ENCODE results near the gene ZNF862.
"Not testable (repeated sequence)": the region's sequence is repeated elsewhere in the genome, so short reads cannot be mapped to it uniquely, and the experiment has no call there.

ZNF862 gene

DNA sequence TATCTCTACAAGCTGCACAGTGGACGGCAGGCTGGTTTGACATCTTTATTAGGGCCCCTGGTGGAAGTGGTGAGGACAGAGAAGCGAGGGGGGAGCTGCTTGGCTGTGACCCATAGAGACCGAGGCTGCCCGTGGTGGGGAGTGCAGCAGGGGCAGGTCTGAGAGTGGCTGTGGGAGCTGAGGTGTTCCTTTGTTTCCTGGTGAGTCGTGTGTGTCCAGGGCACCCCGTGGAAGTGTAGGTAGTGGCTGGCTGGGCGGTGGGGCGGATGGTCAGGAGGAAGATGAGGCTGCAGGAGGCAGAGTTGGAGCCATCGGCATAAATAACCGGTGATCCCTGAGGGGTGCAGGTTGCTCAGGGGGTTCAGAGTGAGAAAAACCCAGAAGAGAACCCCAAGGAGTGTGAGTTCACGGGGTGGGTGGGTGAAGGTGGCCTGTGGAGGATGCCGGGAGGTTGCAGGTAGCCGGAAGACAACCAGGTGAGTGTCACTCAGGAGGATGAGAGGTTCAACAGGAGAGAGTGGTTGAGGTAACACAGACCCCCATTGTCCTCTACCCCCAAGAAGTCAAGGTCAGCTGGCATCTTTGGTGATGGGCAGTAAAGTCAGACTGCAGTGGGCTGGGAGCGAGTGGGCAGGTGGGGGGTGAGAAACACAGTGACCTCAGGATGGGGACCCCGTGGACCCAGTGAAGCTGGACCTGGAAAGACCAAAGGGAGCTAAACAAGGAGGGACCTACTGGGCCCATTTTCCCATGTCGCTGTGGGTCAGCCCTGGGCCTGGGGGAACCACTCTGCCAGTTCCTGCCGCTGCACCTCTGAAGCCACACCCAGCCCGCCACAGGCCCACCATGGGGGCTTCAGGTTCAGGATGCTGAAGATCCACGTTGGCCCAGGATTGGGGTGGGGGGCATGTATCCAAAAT, 43.4 kb downstream of the ZNF862 start:
- no peak for DNase-seq (ENCODE audit: low read depth)

GRCh38 chr7:149882248-149883047, 44.3 kb downstream of the ZNF862 start:
- no peak for DNase-seq (ENCODE audit: low read depth)

DNA sequence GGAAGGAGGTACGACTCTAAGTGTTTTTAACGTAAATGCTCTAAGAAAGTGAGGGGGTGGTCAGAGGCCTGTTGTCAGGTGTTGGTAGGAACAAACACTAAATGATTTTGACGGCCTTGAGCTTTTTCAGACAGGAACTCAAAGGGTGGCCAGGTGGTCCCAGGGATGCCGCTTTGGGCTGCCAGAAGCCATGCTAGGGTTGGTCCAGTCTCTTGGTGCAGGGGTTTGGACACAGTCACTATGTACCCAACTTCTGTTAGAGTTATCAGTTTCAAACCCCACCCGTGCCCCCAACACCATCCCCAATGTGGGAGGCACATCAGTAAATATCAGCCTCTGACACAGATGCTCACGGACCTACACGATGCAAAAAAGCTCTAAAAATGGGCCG, 44.9 kb downstream of the ZNF862 start:
- no peak for DNase-seq (ENCODE audit: low read depth)

GRCh38 chr7:149883452-149883861, 45.3 kb downstream of the ZNF862 start:
- DNase-seq (ENCODE audit: low read depth), result no peak

GRCh38 chr7:149884016-149884415, 45.8 kb downstream of the ZNF862 start:
- DNase-seq (ENCODE audit: low read depth), result no peak

DNA sequence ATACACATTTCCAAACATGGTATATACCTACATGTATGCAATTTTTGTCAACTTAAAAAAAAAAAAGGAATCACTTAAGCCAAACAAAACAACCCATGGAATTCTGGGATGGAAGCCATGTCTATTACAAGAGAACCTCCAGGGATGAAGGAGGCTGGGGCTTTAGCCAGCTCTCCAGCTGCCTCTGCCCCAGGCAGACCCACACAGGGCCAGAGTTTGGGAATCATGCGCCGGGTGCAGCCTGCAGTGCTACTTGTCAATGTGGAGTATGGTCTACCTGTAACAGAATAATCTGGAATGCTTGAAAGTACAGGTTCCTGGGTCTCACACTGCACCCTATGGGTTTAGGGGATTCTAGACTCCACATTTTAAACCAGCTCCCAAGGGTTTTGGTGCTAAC, 46.4 kb downstream of the ZNF862 start:
- no peak for DNase-seq (ENCODE audit: low read depth)

DNA sequence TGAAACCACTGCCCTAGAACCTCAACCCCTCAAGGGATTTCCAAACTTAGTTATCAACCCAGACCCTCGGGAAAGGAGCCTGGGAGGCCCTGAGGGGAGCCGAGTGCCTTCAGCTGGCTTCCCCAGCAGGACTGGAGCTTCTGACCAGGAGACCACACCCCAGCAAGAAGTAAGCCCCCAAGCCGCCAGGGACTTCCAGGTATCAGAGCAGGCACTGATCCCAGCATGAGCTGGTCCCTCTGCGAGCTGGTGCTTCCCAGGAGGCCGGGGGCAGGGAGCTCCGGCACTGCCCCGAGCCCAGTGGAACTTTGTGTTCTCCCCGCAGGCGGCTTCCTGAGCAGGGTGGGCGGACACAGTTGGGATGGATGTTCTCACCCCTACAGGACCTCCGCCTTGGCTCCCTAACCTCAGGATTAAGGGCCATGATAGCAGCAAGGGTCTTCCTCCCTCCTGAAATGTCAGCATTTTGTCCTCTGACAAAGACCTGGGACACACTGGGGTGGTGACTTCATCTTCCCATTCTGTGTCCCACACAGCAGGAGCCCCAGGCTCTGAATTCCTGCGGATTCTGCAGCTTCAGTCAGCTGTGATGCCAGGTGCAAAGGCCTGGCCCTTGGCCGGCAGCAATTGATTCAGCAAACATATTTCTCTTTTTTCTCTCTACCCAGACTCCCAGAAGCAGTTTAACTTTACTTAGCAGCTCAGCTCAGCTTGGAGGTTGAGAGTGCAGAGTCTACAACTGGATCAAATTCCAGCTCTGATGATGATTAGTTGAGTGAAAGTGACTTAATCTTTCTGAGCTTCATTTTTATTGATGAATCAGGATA, 47.2 kb downstream of the ZNF862 start:
- DNase-seq (ENCODE audit: low read depth), result no peak

GRCh38 chr7:149886018-149886415, 47.8 kb downstream of the ZNF862 start:
- DNase-seq (ENCODE audit: low read depth), result no peak

GRCh38 chr7:149887311-149887710, 49.1 kb downstream of the ZNF862 start:
- no peak for DNase-seq (ENCODE audit: low read depth)

DNA sequence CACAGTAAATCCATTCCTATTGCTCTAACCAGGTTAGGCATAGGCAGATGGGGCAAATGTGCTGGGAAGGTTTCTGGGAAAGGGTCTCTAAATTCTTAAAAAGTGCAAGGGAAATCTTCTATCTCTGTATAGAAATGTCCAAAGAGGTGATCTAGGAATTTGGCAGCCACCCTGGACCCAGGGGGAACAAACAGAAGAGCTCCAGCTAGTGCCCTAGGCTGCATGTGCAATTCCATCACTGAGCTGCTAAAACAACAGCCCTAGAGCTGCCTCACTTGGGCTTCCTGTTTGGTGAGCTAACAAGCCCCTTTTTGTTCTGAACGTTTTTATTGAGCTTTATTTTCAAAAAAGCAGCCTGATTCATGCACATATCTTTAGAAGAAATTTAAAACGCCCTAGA, 52.5 kb downstream of the ZNF862 start:
- DNase-seq (ENCODE audit: low read depth), result not testable (repeated sequence)

GRCh38 chr7:149894957-149895356, 56.8 kb downstream of the ZNF862 start:
- not testable (repeated sequence) for DNase-seq (ENCODE audit: low read depth)

- DNase-seq (ENCODE audit: low read depth), result not testable (repeated sequence)
Measured at GRCh38 chr7:149907776-149908376, 69.7 kb downstream of the ZNF862 start.

DNA sequence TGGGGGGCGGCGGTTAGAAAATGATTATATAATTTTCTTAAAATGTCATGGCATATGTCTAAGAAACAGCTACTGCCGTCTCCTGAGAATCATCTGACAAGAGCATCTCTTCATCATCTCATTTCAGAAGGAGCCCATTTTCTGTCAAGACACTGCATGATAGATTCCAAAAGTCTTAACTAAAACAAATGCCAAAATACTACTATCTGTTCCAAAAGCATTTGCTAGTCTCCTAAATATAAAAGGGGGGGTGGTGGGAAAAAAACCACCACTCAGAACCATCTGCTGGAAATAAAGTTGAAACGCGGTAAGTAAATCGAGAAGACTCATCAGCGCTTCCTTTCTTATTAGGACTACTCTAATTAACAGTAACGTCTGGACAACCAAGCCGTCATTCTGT, 72.0 kb downstream of the ZNF862 start:
- not testable (repeated sequence) for DNase-seq (ENCODE audit: low read depth)

DNA sequence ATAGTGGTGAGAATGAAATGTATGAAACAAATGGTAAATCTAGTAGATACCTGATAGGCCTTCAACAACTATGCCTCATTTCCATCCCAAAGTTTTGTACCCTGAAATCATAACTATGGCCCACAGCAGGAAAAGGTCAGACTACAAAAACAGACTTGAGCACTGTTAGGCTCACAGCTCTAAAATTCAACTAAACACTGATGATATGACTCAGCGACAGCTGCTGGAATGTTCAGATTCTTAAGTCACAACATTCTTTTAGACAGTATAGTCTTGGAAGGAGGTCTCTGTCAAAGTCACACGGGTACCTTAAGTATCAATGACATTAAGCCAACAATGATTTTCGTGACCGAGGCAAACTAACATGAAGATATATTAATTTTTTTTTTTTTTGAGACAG, 74.0 kb downstream of the ZNF862 start:
- peak; percentile 2 for DNase-seq (ENCODE audit: low read depth)

Measured in HS-5 (cell line).